ENCODE data around the gene ACOT8. TPM values are rescaled to one million over a fixed set of nuclear protein-coding genes. Genes with fewer than 3 reads are reported as not detected.

The ACOT8 gene
- total and polyA plus RNA-seq, 7 donors, result 28.5 to 131 (median 42.5) TPM

GRCh38 chr20:45859916-45860315, 2.7 kb upstream of the ACOT8 start:
- H3K4me3 ChIP-seq, result no peak overlapping the region
- TF ChIP-seq CTCF (IDR thresholded peaks at IDR 0.05), result no peak
- WGBS, 2 donors, result 95 to 97% methylated on average over 5 of the region's 5 CpGs
- H3K4me1 ChIP-seq, result peaks cover 0 to 37% (median 31%) of the 10 kb centered on the region in 4 donors
- H3K36me3 ChIP-seq, result no peaks in the 10 kb centered on the region
- no peak for DNase-seq
- H3K27ac ChIP-seq, result no peak overlapping the region
- no peaks in the 10 kb centered on the region for H3K27me3 ChIP-seq
- intact Hi-C loops (cut with DNase I), result no loop called here
- no peaks in the 10 kb centered on the region for H3K9me3 ChIP-seq

- 10 to 20% methylated on average over 13 of the region's 13 CpGs for WGBS, 2 donors
- Histone ChIP-seq H3K4me3 (peak overlapping the region; percentile 57 to 91 (median 78)), H3K36me3 (peaks cover 0 to 10% (median under 1%) of the 10 kb centered on the region in 4 donors), H3K4me1 (peaks cover 0 to 46% (median 34%) of the 10 kb centered on the region in 4 donors), H3K27ac (peak overlapping the region; percentile 83 to 85 (median 84)), H3K9me3 (no peaks in the 10 kb centered on the region), H3K27me3 (no peaks in the 10 kb centered on the region)
- no peak for DNase-seq
- intact Hi-C loops (cut with DNase I), result no loop called here
- TF ChIP-seq CTCF (IDR thresholded peaks at IDR 0.05) (no peak), POLR2A (IDR thresholded peaks at IDR 0.05) (no peak), EP300 (IDR thresholded peaks at IDR 0.05) (no peak), POLR2AphosphoS5 (IDR thresholded peaks at IDR 0.05) (no peak)
Observed at GRCh38 chr20:45857882-45858216, 657 bp upstream of the ACOT8 start.

- no peak for TF ChIP-seq POLR2AphosphoS5 (IDR thresholded peaks at IDR 0.05)
- no peak for TF ChIP-seq EP300 (IDR thresholded peaks at IDR 0.05)
- TF ChIP-seq CTCF (IDR thresholded peaks at IDR 0.05), result no peak
- TF ChIP-seq POLR2A (IDR thresholded peaks at IDR 0.05), result no peak
- Histone ChIP-seq H3K4me1 (peaks cover 0 to 38% (median 30%) of the 10 kb centered on the region in 4 donors), H3K27me3 (no peaks in the 10 kb centered on the region), H3K4me3 (no peak overlapping the region), H3K36me3 (peaks cover 0 to 30% (median 3%) of the 10 kb centered on the region in 4 donors), H3K9me3 (no peaks in the 10 kb centered on the region), H3K27ac (no peak overlapping the region)
- 71 to 86% methylated on average over 2 of the region's 2 CpGs for WGBS, 2 donors
- intact Hi-C loops (cut with DNase I), result no loop called here
- no peak for DNase-seq
Observed at GRCh38 chr20:45853484-45853883, 3.7 kb downstream of the ACOT8 start.

- Histone ChIP-seq H3K4me3 (no peak overlapping the region), H3K9me3 (no peaks in the 10 kb centered on the region), H3K27ac (no peak overlapping the region), H3K36me3 (peaks cover 3 to 41% (median 9%) of the 10 kb centered on the region in 4 donors), H3K27me3 (no peaks in the 10 kb centered on the region), H3K4me1 (peaks cover 0 to 28% (median 21%) of the 10 kb centered on the region in 4 donors)
- 96 to 97% methylated on average over 6 of the region's 6 CpGs for WGBS, 2 donors
- TF ChIP-seq POLR2A (IDR thresholded peaks at IDR 0.05) (no peak), POLR2AphosphoS5 (IDR thresholded peaks at IDR 0.05) (no peak), CTCF (IDR thresholded peaks at IDR 0.05) (no peak), EP300 (IDR thresholded peaks at IDR 0.05) (no peak)
- DNase-seq, result no peak
- intact Hi-C loops (cut with DNase I), result no loop called here
Observed at GRCh38 chr20:45852326-45852725, 4.9 kb downstream of the ACOT8 start.

- Histone ChIP-seq H3K4me3 (no peak overlapping the region), H3K27me3 (no peaks in the 10 kb centered on the region), H3K36me3 (peaks cover 3 to 50% (median 9%) of the 10 kb centered on the region in 4 donors), H3K9me3 (no peaks in the 10 kb centered on the region), H3K4me1 (peaks cover 0 to 25% (median 19%) of the 10 kb centered on the region in 4 donors), H3K27ac (no peak overlapping the region)
- TF ChIP-seq CTCF (IDR thresholded peaks at IDR 0.05), result no peak
- no peak for TF ChIP-seq EP300 (IDR thresholded peaks at IDR 0.05)
- no peak for TF ChIP-seq POLR2A (IDR thresholded peaks at IDR 0.05)
- TF ChIP-seq POLR2AphosphoS5 (IDR thresholded peaks at IDR 0.05), result no peak
- intact Hi-C loops (cut with DNase I), result no loop called here
- no peak for DNase-seq
Observed at GRCh38 chr20:45851501-45851900, 5.7 kb downstream of the ACOT8 start.
